A549 (cell line): ENCODE measurements around the gene PNISR.

Source experiments
- BHLHE40 ChIP-seq: IDR thresholded peaks from 2 replicates; pipeline ENCODE4 v1.6.1; 2012; ENCODE audit warnings: low read depth, low read length, inconsistent platforms
- CHD4 ChIP-seq: fragments of 200-600 bp; sonication (generic); IDR thresholded peaks from 2 replicates; pipeline ENCODE4 v1.6.1; 2016; ENCODE audit warnings: antibody characterized with exemption, mild to moderate bottlenecking, borderline replicate concordance
- CTCF ChIP-seq: fragments of >200 bp; sonication (Bioruptor Twin); formaldehyde crosslinking; IDR thresholded peaks from 3 replicates; pipeline ENCODE4 v1.5.1; 2016
- HEYL ChIP-seq: fragments of 250-450 bp; sonication (Bioruptor Pico); IDR thresholded peaks from 2 replicates; pipeline ENCODE4 v1.8.0; 2021; ENCODE audit warnings: mild to moderate bottlenecking, moderate library complexity
- POLR2A ChIP-seq: IDR thresholded peaks from 2 replicates; pipeline ENCODE4 v1.6.1; 2012; ENCODE audit warnings: mild to moderate bottlenecking, low read length
- RAD21 ChIP-seq, 2 experiments: fragments of >200 bp in 1 of 2; sonication (Bioruptor Twin) in 1 of 2; formaldehyde crosslinking in 1 of 2; IDR thresholded peaks in 1 of 2; conservative IDR thresholded peaks in 1 of 2; 2 replicates in 1 of 2; 3 replicates in 1 of 2; pipeline ENCODE4 v1.6.1; 2012 to 2018; ENCODE audit warnings: inconsistent platforms in 1 of 2
- RCOR1 ChIP-seq: fragments of 150-350 bp; IDR thresholded peaks from 2 replicates; pipeline ENCODE4 v1.6.1; 2014; ENCODE audit warnings: antibody characterized with exemption, low read length, low read depth
- REST ChIP-seq: fragments of 200-600 bp; sonication (generic); IDR thresholded peaks from 2 replicates; pipeline ENCODE4 v1.6.1; 2016; ENCODE audit warnings: antibody characterized with exemption, mild to moderate bottlenecking, moderate library complexity
- USF2 ChIP-seq: fragments of 450-650 bp; IDR thresholded peaks from 2 replicates; pipeline ENCODE4 v1.6.1; 2014; ENCODE audit warnings: antibody characterized with exemption

GRCh38 chr6:99422912-99423311 is 2.2 kb downstream of the PNISR start:
- TF ChIP-seq CTCF: no peak
- TF ChIP-seq USF2: no peak
- TF ChIP-seq HEYL (CRISPR knock-in tag): no peak
- no peak for TF ChIP-seq REST
- TF ChIP-seq RAD21 (conservative IDR thresholded peaks at IDR 0.05 in 1 of 2, IDR thresholded peaks at IDR 0.05 in 1 of 2): no peak
- TF ChIP-seq POLR2A: no peak
- TF ChIP-seq RCOR1: no peak
- TF ChIP-seq CHD4: no peak
- no peak for TF ChIP-seq BHLHE40
